HG03097 (cell line): ENCODE results near the gene CGB1.
"Not testable (repeated sequence)": the region's sequence is repeated elsewhere in the genome, so short reads cannot be mapped to it uniquely, and the experiment has no call there.

Experiments
- ATAC-seq: cut with Tn5 transposase; IDR thresholded peaks from one replicate; pipeline ENCODE4 v1.9.1; 2021; ENCODE audit not compliant: unreplicated experiment, low FRiP score

CGB1 gene

DNA sequence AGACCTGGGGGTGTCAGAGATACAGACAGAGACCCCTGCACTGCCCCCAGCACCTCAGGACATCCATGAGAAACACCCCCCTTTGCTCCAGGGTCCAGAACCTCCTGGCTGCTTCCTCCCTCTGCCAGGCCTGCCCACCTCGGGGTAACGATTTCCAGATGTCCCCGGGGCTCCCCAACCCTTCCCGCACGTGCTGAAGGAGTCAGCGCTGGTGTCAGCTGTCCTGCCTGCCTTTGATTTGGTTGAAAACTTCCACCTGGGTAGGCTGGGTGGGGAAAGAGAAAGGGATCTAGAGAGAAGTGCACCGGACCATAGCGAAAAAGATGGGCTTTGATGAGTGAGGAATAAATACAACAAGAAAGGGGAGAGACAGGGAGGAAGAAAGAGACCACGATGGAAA lies 22.4 kb upstream of the CGB1 start:
- ATAC-seq: no peak

- ATAC-seq: no peak
Measured at GRCh38 chr19:49058562-49058961, 21.9 kb upstream of the CGB1 start.

DNA sequence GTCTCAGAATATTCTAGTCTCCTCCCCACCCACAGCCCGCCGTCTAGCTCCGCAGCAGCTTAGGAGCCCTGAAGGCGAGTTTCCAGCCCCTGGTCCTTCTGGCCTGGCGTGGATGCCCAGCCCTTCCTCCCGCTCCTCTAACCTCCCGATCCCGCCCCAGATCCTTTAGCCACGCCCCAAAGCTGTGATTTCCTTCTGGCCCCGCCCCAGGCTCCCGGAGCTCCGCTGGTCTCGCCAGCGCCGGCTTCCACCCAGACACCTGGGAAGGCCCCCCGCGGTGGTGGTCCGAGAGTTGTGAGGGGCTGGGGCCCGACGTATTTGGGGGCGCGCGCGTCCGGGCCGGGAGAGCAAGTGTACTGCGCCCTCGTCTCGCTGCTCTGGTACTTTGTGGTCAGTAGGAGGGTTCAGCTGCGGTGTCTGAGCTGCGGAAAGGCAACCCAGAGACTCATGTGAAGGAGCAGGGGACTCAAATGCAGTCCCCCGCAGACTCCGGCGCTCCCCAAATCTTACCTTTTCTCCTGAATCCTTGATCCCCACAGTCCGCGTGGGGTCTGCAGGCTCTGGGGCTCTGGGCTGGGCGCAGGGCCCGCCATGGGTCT lies 21.0 kb upstream of the CGB1 start, which contains the start of gene CGB7:
TSS of gene CGB7 (minus strand) at position 114 of the 599 bp plus-strand sequence. CDS start 2,374 bp downstream, outside the sequence.
- no peak for ATAC-seq

GRCh38 chr19:49056902-49057596 lies 20.4 kb upstream of the CGB1 start:
- not testable (repeated sequence) for ATAC-seq

DNA sequence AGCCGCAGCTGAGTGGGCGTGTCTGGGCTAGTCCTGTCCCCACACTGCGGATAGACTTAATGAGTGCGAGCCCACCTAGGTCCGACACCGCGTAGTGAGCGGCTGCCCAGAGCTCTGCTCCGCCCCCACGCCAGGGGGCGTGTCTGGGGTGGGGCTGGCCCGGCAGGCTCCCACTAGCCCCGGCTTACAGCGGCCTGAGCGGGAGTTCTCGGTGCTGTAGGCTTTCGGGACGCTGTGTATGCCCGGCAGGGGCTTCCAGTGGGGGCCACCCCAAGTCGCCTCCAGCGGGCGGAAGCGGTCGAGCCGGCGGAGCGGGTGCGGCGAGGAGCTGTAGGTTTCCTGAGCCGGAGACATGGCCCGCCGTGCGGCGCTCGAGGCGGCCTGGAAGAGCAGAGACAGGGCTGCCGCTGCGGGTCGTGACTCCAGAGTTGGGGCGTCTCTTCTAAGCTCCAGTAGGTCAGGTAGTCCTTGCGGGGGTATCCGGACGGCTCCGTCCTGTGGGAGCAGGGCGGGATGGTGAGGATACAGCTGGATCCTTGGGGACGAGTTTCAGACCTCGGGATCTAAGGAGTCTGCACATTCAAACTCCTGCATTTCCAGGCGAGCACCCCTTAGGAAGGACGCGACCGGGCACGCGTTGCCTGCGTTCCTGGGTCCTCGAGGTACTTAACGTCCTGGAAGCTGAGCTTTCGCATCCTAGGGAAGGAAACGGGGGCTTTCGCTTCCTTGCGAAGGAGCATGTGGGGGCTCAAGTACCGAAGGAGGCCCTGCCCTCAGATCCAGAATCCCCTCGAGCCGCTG lies 19.6 kb upstream of the CGB1 start:
- no peak for ATAC-seq

DNA sequence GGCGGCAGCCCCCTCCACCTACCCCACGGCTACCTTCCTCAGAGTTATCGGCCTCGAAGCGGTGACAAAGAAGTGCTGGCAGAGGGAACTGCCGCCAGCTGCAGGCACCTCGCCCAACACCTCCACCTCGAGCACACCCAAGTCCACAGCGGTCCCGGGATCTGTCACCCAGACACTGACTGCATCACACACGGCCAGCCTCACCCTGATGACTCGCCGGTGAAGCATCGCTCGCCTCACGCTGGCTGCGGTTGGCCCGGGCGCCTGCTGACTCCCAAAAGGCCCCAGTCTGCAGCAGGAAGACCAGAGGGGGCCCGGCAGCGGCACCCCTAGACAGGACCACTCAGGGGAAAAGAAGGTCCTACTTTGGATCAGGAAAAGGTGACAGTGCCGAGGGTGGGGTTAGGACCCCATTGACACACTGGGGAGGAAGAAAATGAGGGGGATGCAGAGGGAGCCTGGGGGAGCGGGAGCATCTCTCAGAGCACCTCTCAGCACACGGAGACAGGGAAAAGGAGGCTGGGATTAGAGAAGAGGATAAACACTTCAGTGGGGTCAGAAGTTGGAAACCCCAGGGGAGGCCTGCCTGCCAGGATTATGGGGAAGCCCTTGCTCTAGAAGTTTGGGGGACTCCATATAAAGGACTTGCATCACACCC lies 13.8 kb upstream of the CGB1 start:
- ATAC-seq: not testable (repeated sequence)

DNA sequence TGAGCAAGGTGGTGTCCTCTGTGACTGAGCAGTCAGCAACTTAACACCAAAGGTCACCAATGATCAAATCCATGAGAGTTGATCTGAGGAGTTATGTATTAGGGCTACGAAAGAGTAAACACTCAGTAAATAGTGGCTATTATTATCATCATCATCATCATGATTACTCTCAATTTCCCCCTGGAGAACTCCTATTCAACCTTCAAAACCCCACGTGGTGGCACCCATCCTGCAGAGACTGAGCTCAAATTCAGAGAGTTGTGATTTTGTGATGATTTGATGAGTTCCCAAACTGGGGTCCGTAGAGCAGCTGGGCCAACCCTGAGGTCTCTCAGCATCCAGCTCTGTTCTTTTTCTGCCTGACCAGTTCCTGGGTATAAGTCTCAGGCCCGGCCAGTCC lies 13.1 kb upstream of the CGB1 start:
- ATAC-seq: not testable (repeated sequence)

- not testable (repeated sequence) for ATAC-seq
Measured at GRCh38 chr19:49049011-49049410, 12.3 kb upstream of the CGB1 start, which contains the start of gene CGB8. Gene CGB8, minus strand, starts transcription at chr19:49049111. Its CDS starts 372 bp downstream, at chr19:49048739.

DNA sequence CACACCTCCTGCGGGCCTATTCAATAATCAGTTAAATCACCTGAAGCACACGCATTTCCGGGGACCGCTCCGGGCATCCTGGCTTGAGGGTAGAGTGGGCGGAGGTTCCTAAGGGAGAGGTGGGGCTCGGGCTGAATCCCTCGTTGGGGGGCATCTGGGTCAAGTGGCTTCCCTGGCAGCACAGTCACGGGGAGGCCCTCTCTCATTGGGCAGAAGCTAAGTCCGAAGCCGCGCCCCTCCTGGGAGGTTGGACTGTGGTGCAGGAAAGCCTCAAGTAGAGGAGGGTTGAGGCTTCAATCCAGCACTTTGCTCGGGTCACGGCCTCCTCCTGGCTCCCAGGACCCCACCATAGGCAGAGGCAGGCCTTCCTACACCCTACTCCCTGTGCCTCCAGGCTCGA lies 6.9 kb upstream of the CGB1 start, which contains the start of gene CGB5:
TSS of gene CGB5 (plus strand) at position 301 of the 400 bp plus-strand sequence. CDS start 362 bp downstream, outside the sequence.
- not testable (repeated sequence) for ATAC-seq

DNA sequence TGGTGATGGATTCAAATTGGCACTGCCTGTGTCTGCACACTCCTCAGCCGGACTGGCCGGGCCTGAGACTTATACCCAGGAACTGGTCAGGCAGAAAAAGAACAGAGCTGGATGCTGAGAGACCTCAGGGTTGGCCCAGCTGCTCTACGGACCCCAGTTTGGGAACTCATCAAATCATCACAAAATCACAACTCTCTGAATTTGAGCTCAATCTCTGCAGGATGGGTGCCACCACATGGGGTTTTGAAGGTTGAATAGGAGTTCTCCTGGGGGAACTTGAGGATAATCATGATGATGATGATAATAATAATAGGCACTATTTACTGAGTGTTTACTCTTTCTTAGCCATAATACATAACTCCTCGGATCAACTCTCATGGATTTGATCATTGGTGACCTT lies 6.0 kb upstream of the CGB1 start:
- not testable (repeated sequence) for ATAC-seq

DNA sequence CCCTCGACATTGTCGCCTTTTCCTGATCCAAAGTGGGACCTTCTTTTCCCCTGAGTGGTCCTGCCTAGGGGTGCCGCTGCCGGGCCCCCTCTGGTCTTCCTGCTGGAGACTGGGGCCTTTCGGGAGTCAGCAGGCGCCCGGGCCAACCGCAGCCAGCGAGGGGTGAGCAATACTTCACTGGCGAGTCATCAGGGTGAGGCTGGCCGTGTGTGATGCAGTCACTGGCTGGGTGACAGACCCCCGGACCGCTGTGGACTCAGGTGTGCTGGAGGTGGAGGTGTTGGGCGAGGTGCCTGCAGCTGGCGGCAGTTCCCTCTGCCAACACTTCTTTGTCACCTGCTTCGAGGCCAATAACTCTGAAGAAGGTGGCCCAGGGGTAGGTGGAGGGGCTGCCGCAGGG lies 5.5 kb upstream of the CGB1 start:
- no peak for ATAC-seq

- ATAC-seq: not testable (repeated sequence)
Measured at GRCh38 chr19:49039736-49040135, 3.0 kb upstream of the CGB1 start.

- not testable (repeated sequence) for ATAC-seq
Measured at GRCh38 chr19:49038557-49039276, 2.0 kb upstream of the CGB1 start.

DNA sequence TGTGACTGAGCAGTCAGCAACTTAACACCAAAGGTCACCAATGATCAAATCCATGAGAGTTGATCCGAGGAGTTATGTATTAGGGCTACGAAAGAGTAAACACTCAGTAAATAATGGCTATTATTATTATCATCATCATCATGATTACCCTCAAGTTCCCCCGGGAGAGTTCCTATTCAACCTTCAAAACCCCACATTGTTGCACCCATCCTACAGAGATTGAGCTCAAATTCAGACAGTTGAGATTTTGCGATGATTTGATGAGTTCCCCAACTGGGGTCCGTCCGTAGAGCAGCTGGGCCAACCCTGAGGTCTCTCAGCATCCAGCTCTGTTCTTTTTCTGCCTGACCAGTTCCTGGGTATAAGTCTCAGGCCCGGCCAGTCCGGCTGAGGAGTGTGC lies 1.4 kb upstream of the CGB1 start:
- not testable (repeated sequence) for ATAC-seq

DNA sequence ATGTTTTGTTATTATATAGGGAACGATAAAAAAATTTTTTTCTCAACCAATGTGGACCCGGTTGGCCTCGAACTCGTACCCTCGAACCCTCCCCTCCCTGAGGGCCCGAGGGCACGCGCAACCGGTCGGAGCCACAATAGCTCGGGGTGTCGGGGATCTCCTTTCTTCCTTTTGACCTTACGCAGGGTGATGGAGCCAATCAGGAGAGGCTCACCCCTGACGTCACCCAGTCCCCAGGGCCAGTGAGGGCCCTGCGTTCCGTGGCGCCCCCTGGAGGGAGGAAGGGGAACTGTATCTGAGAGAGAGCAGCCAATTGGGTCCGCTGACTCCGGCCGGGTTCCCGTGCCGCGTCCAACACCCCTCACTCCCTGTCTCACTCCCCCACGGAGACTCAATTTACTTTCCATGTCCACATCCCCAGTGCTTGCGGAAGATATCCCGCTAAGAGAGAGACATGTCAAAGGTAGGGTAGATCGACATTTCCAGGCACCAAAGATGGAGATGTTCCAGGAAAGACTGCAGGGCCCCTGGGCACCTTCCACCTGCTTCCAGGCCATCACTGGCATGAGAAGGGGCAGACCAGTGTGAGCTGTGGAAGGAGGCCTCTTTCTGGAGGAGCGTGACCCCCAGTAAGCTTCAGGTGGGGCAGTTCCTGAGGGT lies 4.9 kb downstream of the CGB1 start, which contains the start of gene CGB2:
TSS of gene CGB2 (plus strand) at position 249 of the 660 bp plus-strand sequence. CDS start at position 455, 206 bp downstream.
- not testable (repeated sequence) for ATAC-seq

GRCh38 chr19:49030323-49030722 lies 6.4 kb downstream of the CGB1 start:
- not testable (repeated sequence) for ATAC-seq

- ATAC-seq: not testable (repeated sequence)
Measured at GRCh38 chr19:49029749-49030148, 6.9 kb downstream of the CGB1 start.

DNA sequence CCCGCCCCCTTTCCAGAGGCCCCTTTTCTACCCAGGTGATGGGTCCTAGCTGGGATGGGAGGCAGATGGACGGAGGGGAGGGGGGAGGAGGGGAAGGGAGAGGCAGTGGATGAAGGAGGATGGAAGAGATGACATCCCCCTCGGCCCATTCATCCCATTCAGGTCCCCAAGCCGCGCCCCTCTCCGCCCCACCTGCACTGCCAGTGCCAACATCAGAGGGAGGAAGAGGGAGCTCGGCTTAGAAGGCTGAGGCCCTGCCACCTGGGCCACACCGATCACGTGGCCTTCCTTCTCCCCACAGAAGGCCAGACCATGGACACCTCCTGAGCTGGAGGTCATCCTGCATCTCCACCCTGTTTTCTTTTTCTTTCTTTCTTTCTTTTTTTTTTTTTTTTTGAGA lies 8.0 kb downstream of the CGB1 start:
- ATAC-seq: not testable (repeated sequence)

DNA sequence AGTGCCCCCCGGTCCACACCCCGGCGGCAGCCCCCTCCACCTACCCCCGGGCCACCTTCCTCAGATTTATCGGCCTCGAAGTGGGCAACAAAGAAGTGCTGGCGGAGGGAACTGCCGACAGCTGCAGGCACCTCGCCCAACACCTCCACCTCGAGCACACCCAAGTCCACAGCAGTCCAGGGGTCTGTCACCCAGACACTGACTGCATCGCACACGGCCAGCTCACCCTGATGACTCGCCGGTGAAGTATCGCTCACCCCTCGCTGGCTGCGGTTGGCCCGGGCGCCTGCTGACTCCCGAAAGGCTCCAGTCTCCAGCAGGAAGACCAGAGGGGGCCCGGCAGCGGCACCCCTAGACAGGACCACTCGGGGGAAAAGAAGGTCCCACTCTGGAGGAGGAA lies 11.1 kb downstream of the CGB1 start:
- ATAC-seq: not testable (repeated sequence)
